Measurements from ENCODE around the gene RYR2.

Gene RYR2

GRCh38 chr1:237879195-237879594 is 837.2 kb downstream of the RYR2 start:
- DNase-seq (ENCODE audit: low read depth in 2 of 2) = peak; percentile 3 to 7
- no peak for TF ChIP-seq CTCF (IDR thresholded peaks at IDR 0.05; ENCODE audit: low read depth, low read length)
- no peak overlapping the region for H3K4me3 ChIP-seq (replicated peaks in 1 of 2; ENCODE audit: low read depth in 2 of 2, low read length in 2 of 2)

Data from cardiac fibroblast (primary cell).